HFFc6 (cell line): Measurements from ENCODE around the gene SLC5A12. TPM values are rescaled to one million over a fixed set of nuclear protein-coding genes. Genes with fewer than 3 reads are reported as not detected.

Source experiments
- DNase-seq: peaks from one replicate; pipeline ENCODE4 v3.0.0-alpha.2; 2018
- H3K27ac Mint-ChIP-seq: 2 replicates; pipeline ENCODE4 v1.8.0; 2020; ENCODE audit warnings: mild to moderate bottlenecking, mixed read lengths
- H3K27me3 Mint-ChIP-seq: 2 replicates; pipeline ENCODE4 v1.8.0; 2021; ENCODE audit warnings: mild to moderate bottlenecking, moderate library complexity, mixed read lengths; ENCODE audit not compliant: insufficient read depth
- H3K36me3 Mint-ChIP-seq: 2 replicates; pipeline ENCODE4 v1.8.0; 2021; ENCODE audit warnings: low read depth, mixed read lengths
- H3K4me1 Mint-ChIP-seq: 2 replicates; pipeline ENCODE4 v1.8.0; 2020; ENCODE audit warnings: low read depth, mixed read lengths
- H3K4me3 Mint-ChIP-seq: 2 replicates; pipeline ENCODE4 v1.8.0; 2020; ENCODE audit warnings: mild to moderate bottlenecking, moderate library complexity, mixed read lengths
- H3K9me3 Mint-ChIP-seq: 2 replicates; pipeline ENCODE4 v1.8.0; 2020; ENCODE audit warnings: mild to moderate bottlenecking, mixed read lengths
- total RNA-seq, 6 experiments: library from RNA; stranded (reverse); fragmentation: NEBNext Ultra II Directional; extraction: Animal tissue kit (Norgen Biotek cat#: 25700); gene quantifications; 2 replicates in 1 of 6; 3 replicates in 5 of 6; pipeline ENCODE4 v1.2.3, GENCODE V29; 2021
- TF ChIP-seq, protein P1 (sequence below): fragments of 200-600 bp; sonication (generic); IDR thresholded peaks from 2 replicates; pipeline ENCODE4 v1.5.0; 2021; ENCODE audit warnings: antibody characterized with exemption, mild to moderate bottlenecking

Gene SLC5A12
- total RNA-seq, 6 experiments from 2014 or later = not detected

DNA sequence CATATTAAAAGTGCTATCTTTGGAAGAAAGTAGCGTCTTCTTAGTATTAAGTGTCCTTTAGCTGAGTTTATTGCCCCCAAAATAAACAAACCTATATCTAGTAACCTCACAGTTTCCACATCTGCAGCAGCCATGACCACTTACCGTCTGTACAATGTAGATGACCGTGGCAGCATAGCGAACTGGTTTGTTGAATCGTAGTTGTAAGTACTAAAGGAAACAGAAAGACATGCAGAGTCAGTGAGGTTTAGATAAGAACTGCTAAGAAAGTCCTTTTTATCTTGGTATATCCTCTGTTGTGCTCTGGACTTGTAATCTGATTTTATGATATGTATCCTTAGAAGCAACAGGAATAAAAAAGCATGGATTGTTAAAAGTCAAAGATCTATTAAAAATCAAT is 9.4 kb downstream of the SLC5A12 start:
- no peak for DNase-seq
- no peaks in the 10 kb centered on the region for H3K36me3 Mint-ChIP-seq
- H3K9me3 Mint-ChIP-seq = no peaks in the 10 kb centered on the region
- no peak overlapping the region for H3K27ac Mint-ChIP-seq
- peaks cover 9% of the 10 kb centered on the region; the same call in 1 of the 2 replicates for H3K27me3 Mint-ChIP-seq
- TF ChIP-seq, protein P1, sequence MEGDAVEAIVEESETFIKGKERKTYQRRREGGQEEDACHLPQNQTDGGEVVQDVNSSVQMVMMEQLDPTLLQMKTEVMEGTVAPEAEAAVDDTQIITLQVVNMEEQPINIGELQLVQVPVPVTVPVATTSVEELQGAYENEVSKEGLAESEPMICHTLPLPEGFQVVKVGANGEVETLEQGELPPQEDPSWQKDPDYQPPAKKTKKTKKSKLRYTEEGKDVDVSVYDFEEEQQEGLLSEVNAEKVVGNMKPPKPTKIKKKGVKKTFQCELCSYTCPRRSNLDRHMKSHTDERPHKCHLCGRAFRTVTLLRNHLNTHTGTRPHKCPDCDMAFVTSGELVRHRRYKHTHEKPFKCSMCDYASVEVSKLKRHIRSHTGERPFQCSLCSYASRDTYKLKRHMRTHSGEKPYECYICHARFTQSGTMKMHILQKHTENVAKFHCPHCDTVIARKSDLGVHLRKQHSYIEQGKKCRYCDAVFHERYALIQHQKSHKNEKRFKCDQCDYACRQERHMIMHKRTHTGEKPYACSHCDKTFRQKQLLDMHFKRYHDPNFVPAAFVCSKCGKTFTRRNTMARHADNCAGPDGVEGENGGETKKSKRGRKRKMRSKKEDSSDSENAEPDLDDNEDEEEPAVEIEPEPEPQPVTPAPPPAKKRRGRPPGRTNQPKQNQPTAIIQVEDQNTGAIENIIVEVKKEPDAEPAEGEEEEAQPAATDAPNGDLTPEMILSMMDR = no peak
- peaks cover 1% of the 10 kb centered on the region; the same call in 1 of the 2 replicates for H3K4me1 Mint-ChIP-seq
- H3K4me3 Mint-ChIP-seq = no peak overlapping the region

DNA sequence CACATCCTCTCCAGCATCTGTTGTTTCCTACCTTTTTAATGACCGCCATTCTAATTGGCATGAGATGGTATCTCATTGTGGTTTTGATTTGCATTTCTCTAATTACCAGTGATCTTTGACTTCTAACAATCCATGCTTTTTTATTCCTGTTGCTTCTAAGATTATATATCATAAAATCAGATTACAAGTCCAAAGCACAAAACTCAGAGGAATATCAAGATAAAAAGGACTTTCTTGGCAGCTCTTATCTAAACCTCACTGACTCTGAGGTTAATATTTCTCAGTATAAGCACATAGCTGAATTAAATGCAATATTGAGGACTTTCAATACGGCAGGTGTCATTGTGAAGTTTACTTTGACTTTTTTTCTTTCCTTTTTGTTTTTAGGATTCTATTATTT is 11.4 kb downstream of the SLC5A12 start:
- no peak for DNase-seq
- H3K27ac Mint-ChIP-seq = no peak overlapping the region
- no peaks in the 10 kb centered on the region for H3K9me3 Mint-ChIP-seq
- peaks cover 7% of the 10 kb centered on the region; the same call in 1 of the 2 replicates for H3K27me3 Mint-ChIP-seq
- TF ChIP-seq, protein P1 = no peak
- H3K36me3 Mint-ChIP-seq = no peaks in the 10 kb centered on the region
- peaks cover 4% of the 10 kb centered on the region; the same call in 1 of the 2 replicates for H3K4me1 Mint-ChIP-seq
- H3K4me3 Mint-ChIP-seq = no peak overlapping the region

DNA sequence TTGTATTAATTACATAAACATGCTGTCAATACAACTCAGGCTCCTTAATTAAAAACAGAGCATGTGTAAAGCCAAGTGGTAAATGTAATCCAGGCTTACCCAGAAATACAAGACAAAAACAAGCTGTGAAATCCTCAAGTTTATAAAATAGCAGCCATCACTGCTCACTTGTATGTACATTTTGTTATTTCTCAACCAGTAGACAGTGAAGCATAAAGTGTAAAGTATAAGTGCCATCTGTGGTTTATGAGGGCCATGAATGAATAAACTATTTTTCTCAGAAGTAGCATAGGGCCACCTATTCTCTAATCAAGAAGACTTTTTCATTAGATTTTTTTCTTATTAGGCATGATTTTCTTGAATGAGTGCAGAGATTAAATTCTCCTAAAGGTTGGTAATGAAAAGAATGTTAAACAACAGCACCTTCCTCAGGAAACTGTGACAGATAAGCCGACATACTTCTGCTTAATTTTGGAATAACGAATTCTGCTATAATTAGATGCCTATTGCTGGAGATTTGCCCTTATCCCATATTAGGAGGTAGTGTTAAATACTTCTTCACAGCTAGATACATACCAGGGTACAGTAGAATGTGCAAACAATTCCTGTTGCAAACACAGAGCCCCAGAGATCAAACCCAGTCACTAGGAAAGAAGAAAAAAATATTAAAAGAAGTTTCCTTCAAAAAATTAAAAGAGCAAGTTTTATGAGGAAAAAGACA is 13.0 kb downstream of the SLC5A12 start:
- H3K36me3 Mint-ChIP-seq = no peaks in the 10 kb centered on the region
- H3K27ac Mint-ChIP-seq = no peak overlapping the region
- no peak for DNase-seq
- no peaks in the 10 kb centered on the region for H3K9me3 Mint-ChIP-seq
- peaks cover 4% of the 10 kb centered on the region; the same call in 1 of the 2 replicates for H3K4me1 Mint-ChIP-seq
- H3K27me3 Mint-ChIP-seq = peaks cover 7% of the 10 kb centered on the region; the same call in 1 of the 2 replicates
- no peak overlapping the region for H3K4me3 Mint-ChIP-seq
- TF ChIP-seq, protein P1 = no peak

DNA sequence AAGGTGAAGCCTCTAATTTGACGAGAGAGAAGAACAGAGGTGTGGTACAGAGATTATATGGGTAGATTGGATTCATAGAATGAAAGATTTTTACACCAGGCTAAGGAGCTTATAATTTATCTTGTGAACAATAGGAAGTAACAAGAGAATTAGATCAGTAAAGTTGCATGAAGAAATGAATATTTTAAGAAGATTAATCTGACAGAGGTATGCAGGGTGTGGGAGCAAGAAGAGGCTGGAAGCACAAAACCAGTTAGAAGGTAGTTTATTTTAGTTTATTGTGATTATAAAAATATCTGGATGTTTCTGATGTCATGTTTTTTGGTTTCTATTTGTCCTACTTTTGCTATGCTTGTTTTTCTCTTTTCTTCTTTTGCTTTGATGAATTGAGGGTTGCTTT is 15.7 kb downstream of the SLC5A12 start:
- H3K27me3 Mint-ChIP-seq = peaks cover 2% of the 10 kb centered on the region; the same call in 1 of the 2 replicates
- peaks cover 4% of the 10 kb centered on the region; the same call in 1 of the 2 replicates for H3K4me1 Mint-ChIP-seq
- no peaks in the 10 kb centered on the region for H3K36me3 Mint-ChIP-seq
- no peak overlapping the region for H3K4me3 Mint-ChIP-seq
- no peaks in the 10 kb centered on the region for H3K9me3 Mint-ChIP-seq
- TF ChIP-seq, protein P1 = no peak
- H3K27ac Mint-ChIP-seq = no peak overlapping the region
- DNase-seq = no peak

DNA sequence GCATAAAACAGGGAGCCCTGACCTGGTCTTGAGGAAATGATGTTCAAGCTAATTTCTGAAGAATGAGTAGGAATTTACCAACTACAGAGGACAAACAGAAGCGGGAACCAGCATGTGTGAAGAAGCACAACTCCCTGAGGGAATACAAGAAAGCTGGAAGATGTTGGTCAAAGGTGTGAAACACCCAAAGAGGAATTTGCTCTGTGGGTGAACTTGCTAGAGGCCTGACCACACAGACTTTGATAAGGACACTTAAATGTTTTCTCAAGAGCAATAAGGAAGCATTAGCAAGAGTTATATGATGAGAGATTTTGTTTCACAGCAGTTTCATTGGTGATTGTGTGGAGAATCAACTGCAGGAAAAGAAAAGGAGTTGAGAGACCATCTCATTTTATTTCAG is 17.6 kb downstream of the SLC5A12 start:
- DNase-seq = no peak
- Mint-ChIP-seq H3K27ac (no peak overlapping the region), H3K9me3 (no peaks in the 10 kb centered on the region), H3K4me3 (no peak overlapping the region), H3K36me3 (no peaks in the 10 kb centered on the region), H3K27me3 (peaks cover 5% of the 10 kb centered on the region; the same call in 1 of the 2 replicates), H3K4me1 (peaks cover 4% of the 10 kb centered on the region; the same call in 1 of the 2 replicates)
- TF ChIP-seq, protein P1 = no peak
